ENCODE data around the gene MCM3AP. TPM values are rescaled to one million over a fixed set of nuclear protein-coding genes. Genes with fewer than 3 reads are reported as not detected.

Gene MCM3AP
- total RNA-seq, 1 experiment from 2014 or later, result 128 TPM

- Mint-ChIP-seq H3K27ac (ENCODE audit: low read depth, unreplicated experiment) (no peak overlapping the region), H3K27me3 (ENCODE audit: insufficient read depth, unreplicated experiment) (no peaks in the 10 kb centered on the region), H3K4me1 (ENCODE audit: insufficient read depth, unreplicated experiment) (peaks cover 39% of the 10 kb centered on the region), H3K4me3 (ENCODE audit: unreplicated experiment) (no peak overlapping the region), H3K9me3 (ENCODE audit: unreplicated experiment) (no peaks in the 10 kb centered on the region), H3K36me3 (ENCODE audit: insufficient read depth, unreplicated experiment) (peaks cover 46% of the 10 kb centered on the region)
- DNase-seq (ENCODE audit: unreplicated experiment), result no peak
- BruUV-seq (replicated peaks), result no TSS peak
- no peak for TF ChIP-seq CTCF (IDR thresholded peaks at IDR 0.05; ENCODE audit: unreplicated experiment)
- CTCF ChIA-PET, result interaction anchor here (1.3 kb wide), 1 partner anchor 69 kb away, joined by 6 read pairs; no protein-coding TSS in a partner anchor
- POLR2A ChIA-PET, result no interaction called here
- intact Hi-C loops (cut with micrococcal nuclease), result no loop called here
Observed at GRCh38 chr21:46222436-46223116, 62.8 kb downstream of the MCM3AP start.

GRCh38 chr21:46221664-46222435 lies 63.6 kb downstream of the MCM3AP start:
- no peak overlapping the region for H3K27ac Mint-ChIP-seq (ENCODE audit: low read depth, unreplicated experiment)
- no peak for TF ChIP-seq CTCF (IDR thresholded peaks at IDR 0.05; ENCODE audit: unreplicated experiment)
- peaks cover 31% of the 10 kb centered on the region for H3K4me1 Mint-ChIP-seq (ENCODE audit: insufficient read depth, unreplicated experiment)
- H3K9me3 Mint-ChIP-seq (ENCODE audit: unreplicated experiment), result no peaks in the 10 kb centered on the region
- H3K36me3 Mint-ChIP-seq (ENCODE audit: insufficient read depth, unreplicated experiment), result peaks cover 48% of the 10 kb centered on the region
- no peak overlapping the region for H3K4me3 Mint-ChIP-seq (ENCODE audit: unreplicated experiment)
- intact Hi-C loops (cut with micrococcal nuclease), result no loop called here
- no TSS peak for BruUV-seq (replicated peaks)
- CTCF ChIA-PET, result interaction anchor here (1.3 kb wide), 1 partner anchor 69 kb away, joined by 6 read pairs; no protein-coding TSS in a partner anchor
- POLR2A ChIA-PET, result no interaction called here
- no peaks in the 10 kb centered on the region for H3K27me3 Mint-ChIP-seq (ENCODE audit: insufficient read depth, unreplicated experiment)
- DNase-seq (ENCODE audit: unreplicated experiment), result no peak

- no TSS peak for BruUV-seq (replicated peaks)
- POLR2A ChIA-PET, result no interaction called here
- H3K36me3 Mint-ChIP-seq (ENCODE audit: insufficient read depth, unreplicated experiment), result peaks cover 54% of the 10 kb centered on the region
Observed at GRCh38 chr21:46220847-46221246, 64.6 kb downstream of the MCM3AP start.

More at GRCh38 chr21:46220847-46221246, 64.6 kb downstream of the MCM3AP start:
- Mint-ChIP-seq H3K4me3 (ENCODE audit: unreplicated experiment) (no peak overlapping the region), H3K9me3 (ENCODE audit: unreplicated experiment) (no peaks in the 10 kb centered on the region), H3K27me3 (ENCODE audit: insufficient read depth, unreplicated experiment) (no peaks in the 10 kb centered on the region), H3K4me1 (ENCODE audit: insufficient read depth, unreplicated experiment) (peaks cover 23% of the 10 kb centered on the region), H3K27ac (ENCODE audit: low read depth, unreplicated experiment) (peak overlapping the region; percentile 74)
- CTCF ChIA-PET, result no interaction called here
- intact Hi-C loops (cut with micrococcal nuclease), result no loop called here
- no peak for DNase-seq (ENCODE audit: unreplicated experiment)
- TF ChIP-seq CTCF (IDR thresholded peaks at IDR 0.05; ENCODE audit: unreplicated experiment), result no peak
